GM12875 (cell line): ENCODE measurements around the gene ARMH1.
"Not testable (repeated sequence)": the region's sequence is repeated elsewhere in the genome, so short reads cannot be mapped to it uniquely, and the experiment has no call there.

Experiments
- H3K4me3 ChIP-seq: one replicate; pipeline ENCODE4 v1.5.1; 2011; ENCODE audit warnings: low read depth, low read length, control low read depth
- CTCF ChIP-seq: IDR thresholded peaks from 2 replicates; pipeline ENCODE4 v1.5.1; 2011; ENCODE audit warnings: low read depth, mild to moderate bottlenecking, control low read depth, inconsistent platforms, low read length, moderate library complexity, borderline replicate concordance; ENCODE audit not compliant: insufficient read depth

Gene ARMH1

GRCh38 chr1:44759077-44759476 is 84.6 kb downstream of the ARMH1 start:
- no peak for TF ChIP-seq CTCF

GRCh38 chr1:44760876-44761275 is 86.4 kb downstream of the ARMH1 start:
- TF ChIP-seq CTCF, result no peak
- H3K4me3 ChIP-seq, result no peak overlapping the region

More at GRCh38 chr1:44759077-44759476, 84.6 kb downstream of the ARMH1 start:
- H3K4me3 ChIP-seq, result no peak overlapping the region

GRCh38 chr1:44766421-44766820 is 91.9 kb downstream of the ARMH1 start:
- not testable (repeated sequence) for H3K4me3 ChIP-seq
